Stimulated activated CD8-positive, alpha-beta memory T cell treated with anti-CD3 and anti-CD28 coated beads, Interleukin-12 subunit alpha, Interleukin-12 subunit beta, amount 100 ng/mL, for 24 hours (primary cell): Measurements from ENCODE around the gene F8A2.
"Not testable (repeated sequence)": the region's sequence is repeated elsewhere in the genome, so short reads cannot be mapped to it uniquely, and the experiment has no call there.

Source experiments
- DNase-seq: peaks from one replicate; pipeline ENCODE4 v3.0.0-alpha.2; 2020; ENCODE audit errors: extremely low read depth

F8A2 gene

DNA sequence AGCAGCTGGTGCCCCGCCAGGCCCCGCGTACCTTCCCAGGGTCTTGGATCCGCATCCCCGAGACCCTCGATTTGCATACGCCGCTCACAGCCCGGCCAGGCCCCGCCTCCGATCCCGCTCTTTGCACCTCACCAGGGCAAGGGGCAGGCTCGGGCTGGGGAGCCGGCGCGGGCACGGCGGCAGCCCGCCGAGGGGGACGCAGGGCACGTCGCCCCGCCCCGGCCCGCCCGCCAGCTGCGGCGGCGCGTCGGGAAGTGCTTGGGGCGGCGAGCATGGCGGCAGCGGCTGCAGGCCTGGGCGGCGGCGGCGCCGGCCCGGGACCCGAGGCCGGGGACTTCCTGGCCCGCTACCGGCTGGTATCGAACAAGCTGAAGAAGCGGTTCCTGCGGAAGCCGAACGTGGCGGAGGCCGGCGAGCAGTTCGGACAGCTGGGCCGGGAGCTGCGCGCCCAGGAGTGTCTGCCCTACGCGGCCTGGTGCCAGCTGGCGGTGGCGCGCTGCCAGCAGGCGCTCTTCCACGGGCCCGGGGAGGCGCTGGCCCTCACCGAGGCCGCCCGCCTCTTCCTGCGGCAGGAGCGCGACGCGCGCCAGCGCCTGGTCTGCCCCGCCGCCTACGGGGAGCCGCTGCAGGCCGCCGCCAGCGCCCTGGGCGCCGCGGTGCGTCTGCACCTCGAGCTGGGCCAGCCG, at the start of gene F8A2:
Gene F8A2, plus strand, starts transcription at position 253 of the 686 bp plus-strand sequence. Its CDS starts 20 bp downstream, at position 273.
- not testable (repeated sequence) for DNase-seq

DNA sequence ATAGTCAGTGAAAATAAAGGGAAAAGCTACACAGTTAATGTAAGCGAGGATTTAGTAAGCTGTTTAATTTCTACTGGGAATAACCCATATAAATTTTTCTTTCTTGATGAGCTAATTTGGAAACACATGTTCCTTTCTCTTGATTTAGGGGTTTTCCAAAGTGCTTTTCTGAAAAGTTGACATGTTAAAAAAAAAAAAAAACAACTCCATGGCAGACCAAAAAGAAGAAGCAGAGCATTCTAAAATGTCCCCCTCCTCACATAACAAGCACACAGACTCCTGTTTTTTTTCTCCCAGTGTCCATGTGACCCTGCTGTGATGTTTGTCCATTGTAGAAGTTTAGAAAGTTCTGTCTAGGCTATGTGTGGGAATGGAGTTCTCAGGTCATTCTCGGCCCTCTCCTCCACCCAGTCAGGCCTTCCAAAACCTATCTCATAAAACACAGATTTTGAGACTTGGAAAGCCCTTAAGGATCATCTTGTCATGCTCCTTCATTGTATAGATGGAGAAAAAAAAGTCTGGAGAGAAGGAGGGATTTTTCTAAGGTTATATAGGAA, 48.3 kb upstream of the F8A2 start:
- no peak for DNase-seq

DNA sequence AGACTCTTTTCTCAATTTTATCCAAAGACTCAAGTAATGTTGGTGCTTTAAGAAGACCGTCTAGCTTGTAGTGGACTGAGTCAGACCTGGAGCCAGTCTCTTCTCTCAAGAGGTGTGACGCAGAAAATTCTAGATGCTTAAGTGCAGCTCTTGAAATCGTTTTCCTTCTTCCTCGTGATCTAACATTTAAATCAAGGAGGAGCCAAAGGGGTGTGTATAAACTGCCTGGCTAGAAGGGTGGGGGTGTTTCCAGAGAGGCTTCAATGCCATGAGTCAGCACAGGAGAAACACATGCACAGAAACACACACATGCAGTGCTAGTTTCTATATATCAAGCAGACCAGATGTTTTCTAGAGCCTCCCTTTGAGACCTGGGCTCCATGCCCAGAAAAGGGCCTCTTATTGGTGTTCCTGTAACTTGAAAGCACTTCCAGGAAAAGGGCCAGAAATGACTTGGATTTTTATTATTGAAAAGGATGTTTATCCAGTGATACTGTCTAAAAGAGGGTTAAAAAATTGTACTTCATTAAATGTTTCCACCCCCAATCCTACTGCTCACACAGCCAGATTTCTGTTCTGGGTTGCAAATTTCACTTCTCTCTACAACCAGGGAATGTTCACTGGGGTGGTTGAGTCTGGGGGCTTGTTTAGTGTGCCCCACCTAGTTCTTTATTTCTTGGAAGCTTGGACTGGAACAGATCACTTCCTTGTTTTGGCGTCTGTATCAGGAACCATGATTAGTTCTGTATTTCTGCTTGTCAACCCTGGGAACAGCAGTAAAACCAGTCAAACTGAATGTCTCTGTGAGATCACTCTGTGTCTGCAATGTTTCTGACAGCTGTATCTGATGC, 47.2 kb upstream of the F8A2 start, which contains the start of gene CLIC2:
Gene CLIC2, minus strand, starts transcription at position 129 of the 851 bp plus-strand sequence. CDS start 187 bp downstream, outside the sequence.
- DNase-seq = no peak

DNA sequence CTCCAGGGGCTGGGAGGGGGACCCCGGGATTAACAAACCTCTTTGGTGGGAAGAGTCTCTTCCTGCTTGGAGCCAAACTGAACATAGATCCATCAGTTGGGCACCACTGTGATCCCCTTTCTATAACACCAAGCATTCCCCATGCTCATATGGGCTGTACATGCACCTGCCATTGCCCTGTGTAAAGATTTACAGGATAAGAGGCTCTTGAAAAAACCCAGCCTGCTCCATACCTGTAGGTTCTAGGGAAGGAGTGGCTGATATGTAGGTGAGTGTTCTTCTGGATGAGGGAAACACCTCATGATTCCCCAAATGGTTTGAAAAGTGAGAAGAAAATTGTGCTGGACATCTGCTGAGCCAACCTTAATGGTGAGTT, 46.6 kb upstream of the F8A2 start:
- not testable (repeated sequence) for DNase-seq

DNA sequence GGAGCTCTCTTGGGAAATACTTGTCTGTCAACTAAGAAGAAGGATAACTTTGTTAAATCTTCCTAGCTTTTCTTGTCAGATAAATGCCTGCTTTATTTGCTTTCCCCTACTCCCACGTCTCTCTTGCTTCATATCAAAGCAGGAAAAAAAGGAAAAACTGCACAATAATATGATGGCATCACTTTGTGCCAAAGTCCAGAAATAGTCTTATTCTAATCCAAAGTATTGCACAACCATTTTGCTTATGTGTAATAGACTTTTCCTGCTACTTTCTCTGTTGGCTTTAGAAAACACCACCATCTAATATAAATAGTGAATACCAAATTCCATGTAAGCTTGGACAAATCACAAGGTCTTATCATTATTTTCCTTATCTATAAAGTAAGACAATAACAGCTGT, 36.2 kb upstream of the F8A2 start:
- not testable (repeated sequence) for DNase-seq

DNA sequence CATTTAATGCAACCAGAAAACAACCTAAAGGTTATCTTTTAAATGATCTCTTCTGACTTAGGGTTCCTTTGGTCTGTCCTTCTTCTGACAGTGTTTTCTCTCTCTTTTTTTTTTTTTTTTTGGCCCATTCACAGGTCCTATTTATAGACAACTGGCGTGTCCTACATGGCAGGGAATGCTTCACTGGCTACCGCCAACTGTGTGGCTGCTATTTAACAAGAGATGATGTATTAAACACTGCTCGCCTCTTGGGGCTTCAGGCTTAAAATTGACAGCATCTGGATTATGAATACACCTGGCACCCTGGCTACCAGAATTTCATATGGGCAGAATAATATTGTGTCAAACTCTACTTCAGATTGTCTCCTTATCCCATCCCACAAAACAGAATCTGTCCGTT, 32.4 kb upstream of the F8A2 start:
- not testable (repeated sequence) for DNase-seq

DNA sequence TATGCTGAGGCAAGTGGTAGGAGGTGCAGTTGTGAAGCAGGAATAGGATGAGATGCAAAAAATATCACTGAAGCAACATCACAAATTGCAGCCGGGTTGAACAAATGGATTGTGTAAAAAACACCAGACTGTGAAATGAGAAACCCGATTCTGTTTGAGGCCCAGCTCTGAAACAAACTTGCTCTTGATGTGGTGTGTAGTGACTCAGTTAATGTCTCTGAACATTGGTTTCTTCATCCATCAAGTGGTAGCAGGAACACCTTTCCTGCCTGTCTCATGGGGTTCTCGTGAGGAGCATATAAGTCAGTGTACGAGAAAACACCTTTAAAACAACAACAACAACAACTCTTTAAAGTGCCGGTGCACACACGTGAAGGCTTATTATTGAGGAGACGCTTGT, 18.2 kb upstream of the F8A2 start:
- DNase-seq = not testable (repeated sequence)

DNA sequence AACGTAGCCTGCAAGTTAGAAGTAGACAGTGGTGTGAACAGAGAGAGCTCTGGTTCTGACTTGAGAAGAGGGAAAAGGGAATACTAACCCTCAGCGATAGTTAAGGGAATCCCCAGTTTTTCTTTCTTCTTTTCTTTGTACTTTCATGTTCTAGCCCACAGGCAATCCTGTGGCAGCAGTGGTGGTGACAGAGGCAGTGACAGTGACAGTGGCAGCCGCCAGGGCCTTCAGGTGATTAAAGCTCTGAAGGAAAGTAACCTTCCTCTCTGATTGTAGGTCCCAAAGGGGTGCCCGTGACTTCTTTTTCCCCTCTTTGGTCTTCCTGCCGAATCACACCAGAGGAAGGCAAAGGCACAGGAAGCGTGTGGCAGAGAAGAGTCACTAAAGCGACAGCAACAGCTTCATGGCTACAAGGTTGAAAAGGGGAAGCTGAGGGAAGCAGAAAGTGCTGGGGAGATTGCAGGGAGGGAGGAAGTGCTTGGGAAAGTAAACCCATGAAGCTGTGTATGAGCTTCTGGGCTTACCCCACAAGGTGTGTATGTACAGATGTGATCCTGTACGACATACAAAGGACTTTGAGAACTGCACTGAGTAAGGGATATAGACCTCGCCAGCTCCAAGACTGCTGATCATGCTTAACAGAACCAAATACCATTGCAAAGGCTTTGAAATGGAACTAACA, 8.0 kb upstream of the F8A2 start:
- not testable (repeated sequence) for DNase-seq

DNA sequence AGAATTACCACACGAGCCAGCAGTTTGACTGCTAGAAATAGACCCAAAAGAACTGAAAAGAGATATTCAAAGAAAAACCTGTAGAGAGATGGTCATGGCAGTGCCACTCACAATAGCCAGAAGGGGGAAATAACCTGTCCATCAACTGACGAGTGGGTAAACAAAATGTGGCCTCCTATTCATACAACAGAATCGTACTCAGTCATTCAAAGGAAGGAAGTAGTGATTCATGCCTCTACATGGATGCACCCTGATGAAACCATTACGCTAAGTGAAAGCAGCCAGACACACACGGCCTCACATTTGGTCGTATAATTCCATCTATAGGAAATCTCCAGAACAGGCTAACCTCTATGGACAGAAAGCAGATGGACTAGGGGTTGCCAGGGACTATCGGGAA, 2.1 kb upstream of the F8A2 start:
- DNase-seq = not testable (repeated sequence)

DNA sequence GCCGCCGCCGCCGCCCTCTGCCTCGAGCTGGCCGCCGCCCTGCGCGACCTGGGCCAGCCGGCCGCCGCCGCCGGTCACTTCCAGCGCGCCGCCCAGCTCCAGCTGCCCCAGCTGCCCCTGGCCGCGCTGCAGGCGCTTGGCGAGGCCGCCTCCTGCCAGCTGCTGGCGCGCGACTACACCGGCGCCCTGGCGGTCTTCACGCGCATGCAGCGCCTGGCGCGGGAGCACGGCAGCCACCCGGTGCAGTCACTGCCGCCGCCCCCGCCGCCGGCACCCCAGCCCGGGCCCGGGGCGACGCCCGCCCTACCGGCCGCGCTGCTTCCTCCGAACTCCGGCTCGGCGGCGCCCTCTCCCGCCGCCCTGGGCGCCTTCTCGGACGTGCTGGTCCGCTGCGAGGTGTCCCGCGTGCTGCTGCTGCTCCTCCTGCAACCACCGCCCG, 653 bp downstream of the F8A2 start:
- not testable (repeated sequence) for DNase-seq

DNA sequence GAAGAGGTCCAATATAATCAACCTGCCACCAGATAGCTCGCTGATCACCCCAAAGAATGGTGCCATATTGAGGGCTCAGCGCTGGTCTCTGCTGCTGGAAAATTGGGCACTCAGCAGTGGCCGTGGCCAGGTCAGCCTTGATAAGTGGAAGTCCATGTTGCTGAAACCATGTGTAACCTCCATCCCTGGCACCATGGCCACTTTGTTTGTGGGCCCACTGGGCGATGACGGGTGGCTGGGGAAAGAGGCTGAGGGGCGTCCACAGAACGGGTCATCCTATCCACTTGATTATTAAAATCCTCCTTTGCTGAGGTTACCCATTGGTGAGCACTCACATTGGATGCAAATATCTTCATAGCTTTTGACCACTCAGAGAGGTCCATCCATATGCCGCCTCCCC, 7.7 kb downstream of the F8A2 start:
- no peak for DNase-seq

DNA sequence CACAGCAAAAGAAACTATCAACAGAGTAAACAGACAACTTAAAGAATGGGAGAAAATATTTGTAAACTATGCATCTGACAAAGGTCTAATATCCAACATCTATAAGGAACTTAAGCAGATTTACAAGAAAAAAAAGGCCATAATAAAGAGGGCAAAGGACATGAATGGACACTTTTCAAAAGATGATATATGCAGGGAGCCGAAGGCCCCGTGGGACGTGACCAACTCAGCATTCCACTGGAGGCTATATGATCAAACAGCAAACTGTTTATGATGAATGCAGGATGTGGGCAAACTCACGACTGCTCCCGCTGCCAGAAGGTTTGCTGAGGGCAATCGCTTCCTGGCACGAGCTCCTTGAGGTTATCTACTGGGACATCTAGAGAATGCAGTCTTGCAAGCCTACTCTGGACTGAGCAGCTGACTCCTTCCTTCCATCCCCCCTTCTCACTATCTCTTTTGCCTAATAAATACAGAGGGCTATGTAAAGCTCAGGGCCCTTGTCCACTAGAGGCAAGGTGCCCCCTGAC, 12.9 kb downstream of the F8A2 start:
- not testable (repeated sequence) for DNase-seq

DNA sequence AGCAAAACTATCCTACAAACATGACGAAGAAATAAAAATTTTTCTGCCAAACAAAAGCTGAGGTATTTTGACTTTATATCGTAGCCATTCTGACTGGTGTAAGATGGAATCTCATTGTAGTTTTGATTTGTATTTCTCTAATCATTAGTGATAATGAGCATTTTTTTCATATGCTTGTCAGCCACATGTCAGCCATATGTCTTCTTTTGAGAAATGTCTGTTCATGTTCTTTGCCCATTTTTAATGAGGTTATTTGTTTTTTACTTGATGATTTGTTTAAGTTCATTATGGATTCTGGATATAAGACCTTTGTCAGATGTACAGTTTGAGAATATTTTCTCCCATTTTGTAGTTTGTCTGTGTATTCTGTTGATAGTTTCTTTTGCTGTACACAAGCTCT, 24.5 kb downstream of the F8A2 start:
- DNase-seq = no peak

DNA sequence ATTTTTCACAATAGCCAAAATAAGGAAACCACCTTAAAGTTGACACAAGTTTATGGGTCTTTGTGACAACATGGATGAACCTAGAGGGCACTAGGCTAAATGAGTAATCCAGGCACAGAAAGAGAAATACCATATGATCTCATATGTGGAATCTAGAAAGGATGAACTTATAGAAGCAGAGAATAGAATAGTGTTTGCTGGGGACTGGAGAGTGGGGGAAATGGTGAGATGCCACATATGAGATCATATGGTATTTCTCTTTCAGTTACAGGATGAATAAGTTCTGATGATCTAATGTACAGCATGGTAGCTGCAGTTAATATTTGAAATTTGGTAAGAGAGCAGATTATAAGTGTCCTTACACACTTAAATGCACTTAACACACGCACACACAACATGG, 35.9 kb downstream of the F8A2 start:
- DNase-seq = no peak
